Smooth muscle cell of trachea (primary cell): ENCODE results near the gene FETUB. TPM values are rescaled to one million over a fixed set of nuclear protein-coding genes. Genes with fewer than 3 reads are reported as not detected.

Source experiments
- total RNA-seq: library from RNA; depleted of rRNA; stranded (reverse); fragments of >200 nt; gene quantifications from 2 replicates; pipeline ENCODE4 v1.2.1, GENCODE V29; 2014

The FETUB gene
- total RNA-seq, result not detected in 2 replicates

GRCh38 chr3:186639778-186640472 is at the start of gene FETUB:
TSS of gene FETUB (plus strand) at chr3:186640399. CDS start at chr3:186640461, 62 bp downstream.

GRCh38 chr3:186612721-186613636 is 27.2 kb upstream of the FETUB start, which contains the start of gene AHSG:
TSS of gene AHSG (plus strand) at chr3:186613060. CDS start at chr3:186613142, 82 bp downstream.

GRCh38 chr3:186665625-186666188 is 25.5 kb downstream of the FETUB start, which contains the start of gene HRG:
TSS of gene HRG (plus strand) at chr3:186666014. CDS start at chr3:186666032, 18 bp downstream.

Other genes with a start within 250 kb of the FETUB start
- 0.83 and 2.0 TPM in 2 replicates for gene CRYGS, start 96.0 kb upstream of the FETUB start, total RNA-seq
- gene TBCCD1, start 73.1 kb upstream of the FETUB start, total RNA-seq, result 13.6 and 14.8 TPM in 2 replicates
- 30.1 and 39.3 TPM in 2 replicates for gene DNAJB11, start 69.7 kb upstream of the FETUB start, total RNA-seq
- not detected in 2 replicates for gene AHSG, start 27.3 kb upstream of the FETUB start, total RNA-seq
- gene HRG, start 25.6 kb downstream of the FETUB start, total RNA-seq, result not detected in 2 replicates
- gene KNG1, start 77.0 kb downstream of the FETUB start, total RNA-seq, result not detected in 2 replicates
- 717 and 813 TPM in 2 replicates for gene EIF4A2, start 143.2 kb downstream of the FETUB start, total RNA-seq
- 11.4 and 42.2 TPM in 2 replicates for gene RFC4, start 166.1 kb downstream of the FETUB start, total RNA-seq
- under 0.01 and 0.15 TPM in 2 replicates for gene ADIPOQ, start 202.3 kb downstream of the FETUB start, total RNA-seq